DMS 273 (cell line): ENCODE results near the gene MRTFB.

ENCODE experiments used
- DNase-seq: peaks from one replicate; lab custom pipeline; 2025; ENCODE audit not compliant: unreplicated experiment; lab: John Stamatoyannopoulos, UW

The MRTFB gene

GRCh38 chr16:14284371-14284770 is 213.3 kb downstream of the MRTFB start:
- no peak for DNase-seq

- peak; percentile 91 for DNase-seq
These were observed 213.9 kb downstream of the MRTFB start for GRCh38 chr16:14284930-14285512.

GRCh38 chr16:14285513-14286367 is 214.6 kb downstream of the MRTFB start:
- DNase-seq = peak; percentile 97

- no peak for DNase-seq
These were observed 215.5 kb downstream of the MRTFB start for GRCh38 chr16:14286368-14287230.

GRCh38 chr16:14289692-14290340 is 218.7 kb downstream of the MRTFB start:
- peak; percentile 73 for DNase-seq

GRCh38 chr16:14291286-14291685 is 220.2 kb downstream of the MRTFB start:
- no peak for DNase-seq

GRCh38 chr16:14292051-14292825 is 221.1 kb downstream of the MRTFB start:
- DNase-seq = no peak

GRCh38 chr16:14296663-14297062 is 225.5 kb downstream of the MRTFB start:
- no peak for DNase-seq

- DNase-seq = no peak
These were observed 227.4 kb downstream of the MRTFB start for GRCh38 chr16:14298374-14299122.

GRCh38 chr16:14300705-14301168 is 229.6 kb downstream of the MRTFB start:
- DNase-seq = peak; percentile 80

GRCh38 chr16:14301169-14302030 is 230.3 kb downstream of the MRTFB start:
- peak; percentile 67 for DNase-seq

GRCh38 chr16:14302031-14302398 is 230.9 kb downstream of the MRTFB start:
- DNase-seq = peak; percentile 88

GRCh38 chr16:14302399-14303181 is 231.5 kb downstream of the MRTFB start:
- peak; percentile 68 for DNase-seq

GRCh38 chr16:14303182-14303618 is 232.1 kb downstream of the MRTFB start:
- peak; percentile 53 for DNase-seq

- DNase-seq = peak; percentile 33
These were observed 232.7 kb downstream of the MRTFB start for GRCh38 chr16:14303639-14304394.

GRCh38 chr16:14304891-14305460 is 233.9 kb downstream of the MRTFB start:
- no peak for DNase-seq
